ENCODE data around the gene KCP.

DNA sequence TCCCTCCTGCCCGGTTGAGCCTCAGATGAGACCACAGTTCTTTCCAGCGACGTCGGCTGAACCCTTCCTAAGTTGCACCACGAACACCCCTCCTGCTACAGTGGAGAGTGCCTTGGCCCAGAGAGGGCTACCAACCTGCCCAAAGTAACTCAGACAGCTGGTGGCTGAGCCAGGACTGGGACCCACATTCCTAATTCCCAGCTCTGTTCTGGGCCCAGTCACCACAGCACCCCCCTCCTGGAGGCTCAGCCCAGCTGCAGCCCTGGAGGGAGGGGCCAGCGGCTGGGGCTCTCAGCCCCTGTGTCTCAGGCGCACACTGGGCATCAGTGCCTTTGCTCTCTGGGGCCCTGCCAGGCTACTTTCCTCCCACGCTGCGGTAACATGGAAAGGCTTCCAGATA lies 37.3 kb downstream of the KCP start:
- no peak for TF ChIP-seq POLR2AphosphoS5 (IDR thresholded peaks at IDR 0.05; ENCODE audit: low read depth)
- TF ChIP-seq, protein P1, sequence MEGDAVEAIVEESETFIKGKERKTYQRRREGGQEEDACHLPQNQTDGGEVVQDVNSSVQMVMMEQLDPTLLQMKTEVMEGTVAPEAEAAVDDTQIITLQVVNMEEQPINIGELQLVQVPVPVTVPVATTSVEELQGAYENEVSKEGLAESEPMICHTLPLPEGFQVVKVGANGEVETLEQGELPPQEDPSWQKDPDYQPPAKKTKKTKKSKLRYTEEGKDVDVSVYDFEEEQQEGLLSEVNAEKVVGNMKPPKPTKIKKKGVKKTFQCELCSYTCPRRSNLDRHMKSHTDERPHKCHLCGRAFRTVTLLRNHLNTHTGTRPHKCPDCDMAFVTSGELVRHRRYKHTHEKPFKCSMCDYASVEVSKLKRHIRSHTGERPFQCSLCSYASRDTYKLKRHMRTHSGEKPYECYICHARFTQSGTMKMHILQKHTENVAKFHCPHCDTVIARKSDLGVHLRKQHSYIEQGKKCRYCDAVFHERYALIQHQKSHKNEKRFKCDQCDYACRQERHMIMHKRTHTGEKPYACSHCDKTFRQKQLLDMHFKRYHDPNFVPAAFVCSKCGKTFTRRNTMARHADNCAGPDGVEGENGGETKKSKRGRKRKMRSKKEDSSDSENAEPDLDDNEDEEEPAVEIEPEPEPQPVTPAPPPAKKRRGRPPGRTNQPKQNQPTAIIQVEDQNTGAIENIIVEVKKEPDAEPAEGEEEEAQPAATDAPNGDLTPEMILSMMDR (IDR thresholded peaks at IDR 0.05; ENCODE audit: insufficient read depth, low read length): no peak
